Natural killer cell (primary cell): ENCODE data around the gene ZNF780A. TPM values are rescaled to one million over a fixed set of nuclear protein-coding genes. Genes with fewer than 3 reads are reported as not detected.
"Not testable (repeated sequence)": the region's sequence is repeated elsewhere in the genome, so short reads cannot be mapped to it uniquely, and the experiment has no call there.

Experiments
- ATAC-seq, 3 donors: fragments of 150-1000 bp in 2 of 3; fragments of 200-7000 bp in 1 of 3; cut with Tn5 transposase; 1 replicate in 1 of 3; 2 replicates in 2 of 3; pipeline ENCODE4 v1.10.0; 2021; ENCODE audit warnings: mild to moderate bottlenecking in 2 of 3, moderate library complexity in 2 of 3
- DNase-seq, 2 donors: peaks; one replicate each; pipeline versions ENCODE4 v3.0.0 to v3.0.0-alpha.2; 2013 to 2021; ENCODE audit warnings: mixed read lengths in 1 of 2
- H3K27ac ChIP-seq: one replicate; pipeline ENCODE4 v1.5.1; 2013; ENCODE audit warnings: mild to moderate bottlenecking, low read length
- H3K27me3 ChIP-seq: one replicate; pipeline ENCODE4 v1.6.1; 2013; ENCODE audit warnings: low read length; ENCODE audit not compliant: control insufficient read depth, insufficient read depth
- H3K36me3 ChIP-seq: one replicate; pipeline ENCODE4 v1.6.1; 2013; ENCODE audit warnings: low read length; ENCODE audit not compliant: control insufficient read depth, insufficient read depth
- H3K4me1 ChIP-seq: one replicate; pipeline ENCODE4 v1.6.1; 2013; ENCODE audit warnings: low read length; ENCODE audit not compliant: control insufficient read depth, insufficient read depth
- H3K4me3 ChIP-seq: one replicate; pipeline ENCODE4 v1.5.1; 2013; ENCODE audit warnings: low read length
- H3K9me3 ChIP-seq: one replicate; pipeline ENCODE4 v1.6.1; 2013; ENCODE audit warnings: low read length; ENCODE audit not compliant: control insufficient read depth, insufficient read depth
- H3K27ac Mint-ChIP-seq, 2 donors: one replicate each; pipeline ENCODE4 v1.8.0; 2022; ENCODE audit warnings: mild to moderate bottlenecking in 2 of 2, mixed read lengths in 2 of 2, moderate library complexity in 1 of 2
- H3K27me3 Mint-ChIP-seq, 2 donors: one replicate each; pipeline ENCODE4 v1.8.0; 2022; ENCODE audit warnings: low read depth in 2 of 2, mixed read lengths in 2 of 2
- H3K36me3 Mint-ChIP-seq: one replicate; pipeline ENCODE4 v1.8.0; 2022; ENCODE audit warnings: mixed read lengths
- H3K4me1 Mint-ChIP-seq, 2 donors: one replicate each; pipeline ENCODE4 v1.8.0; 2022; ENCODE audit warnings: mixed read lengths in 2 of 2
- H3K4me3 Mint-ChIP-seq: one replicate; pipeline ENCODE4 v1.8.0; 2022; ENCODE audit warnings: mild to moderate bottlenecking, moderate library complexity, mixed read lengths
- H3K9me3 Mint-ChIP-seq, 2 donors: one replicate each; pipeline ENCODE4 v1.8.0; 2022; ENCODE audit warnings: mixed read lengths in 2 of 2
- WGBS: methylation state at CpG from one replicate; pipeline ENCODE4 v1.1.7; 2013; ENCODE audit warnings: missing lambda C conversion rate; ENCODE audit not compliant: insufficient coverage; 5-methylcytosine and 5-hydroxymethylcytosine counted together
- intact Hi-C: fragments of 100-400 bp; cut with micrococcal nuclease; formaldehyde crosslinking; loops from one replicate; pipeline ENCODE4 v1.14.2; 2022
- total RNA-seq, 4 donors: library from RNA; stranded (reverse); fragments of 120-200 nt in 1 of 4; gene quantifications; one replicate each; pipeline versions ENCODE4 v1.2.3 to v1.2.4, GENCODE V29; 2013 to 2022
- TF ChIP-seq, protein P1 (sequence below): fragments of 200-600 bp; IDR thresholded peaks from one replicate; pipeline ENCODE4 v1.8.0; 2022; ENCODE audit warnings: antibody characterized with exemption

The ZNF780A gene
- total RNA-seq, 3 donors from 2014 or later (not counting 1 experiment from before 2014, with no cell fraction given) = 15.1 to 17.0 (median 16.0) TPM

DNA sequence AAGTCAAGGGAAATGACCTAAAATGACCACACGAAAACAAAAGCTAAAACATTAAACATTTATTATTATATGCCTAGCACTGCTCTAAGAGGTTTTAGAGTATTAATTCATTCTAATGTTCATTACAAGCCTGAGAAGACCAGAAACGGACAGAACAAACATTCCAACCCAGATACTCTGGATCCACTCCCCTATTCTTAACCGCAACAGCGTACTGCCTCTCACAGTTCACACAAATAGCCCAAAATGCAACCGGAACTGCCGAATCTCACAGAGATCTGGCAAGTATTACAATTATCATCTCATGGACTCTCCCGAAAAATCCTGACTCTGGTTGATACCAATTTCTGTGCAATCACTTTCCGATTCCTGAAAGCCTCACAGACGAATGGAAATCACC, 36.1 kb downstream of the ZNF780A start:
- Mint-ChIP-seq H3K4me3 (peak overlapping the region; percentile 98), H3K27me3 (peaks cover 9 to 12% of the 10 kb centered on the region in 2 donors), H3K36me3 (peaks cover 11% of the 10 kb centered on the region), H3K27ac (peak overlapping the region in 1 of 2 donors; percentile 93), H3K4me1 (peaks cover 54 to 60% of the 10 kb centered on the region in 2 donors), H3K9me3 (peaks cover 5 to 10% of the 10 kb centered on the region in 2 donors)
- H3K36me3 ChIP-seq = no peaks in the 10 kb centered on the region
- intact Hi-C loops = no loop called here
- peaks cover 13% of the 10 kb centered on the region for H3K4me1 ChIP-seq
- ATAC-seq (no peak), DNase-seq (no peak)
- H3K4me3 ChIP-seq = no peak overlapping the region
- WGBS = 97% methylated on average over 8 of the region's 9 CpGs
- peaks cover 2% of the 10 kb centered on the region for H3K9me3 ChIP-seq
- peaks cover 4% of the 10 kb centered on the region for H3K27me3 ChIP-seq
- H3K27ac ChIP-seq = no peak overlapping the region
- TF ChIP-seq, protein P1, sequence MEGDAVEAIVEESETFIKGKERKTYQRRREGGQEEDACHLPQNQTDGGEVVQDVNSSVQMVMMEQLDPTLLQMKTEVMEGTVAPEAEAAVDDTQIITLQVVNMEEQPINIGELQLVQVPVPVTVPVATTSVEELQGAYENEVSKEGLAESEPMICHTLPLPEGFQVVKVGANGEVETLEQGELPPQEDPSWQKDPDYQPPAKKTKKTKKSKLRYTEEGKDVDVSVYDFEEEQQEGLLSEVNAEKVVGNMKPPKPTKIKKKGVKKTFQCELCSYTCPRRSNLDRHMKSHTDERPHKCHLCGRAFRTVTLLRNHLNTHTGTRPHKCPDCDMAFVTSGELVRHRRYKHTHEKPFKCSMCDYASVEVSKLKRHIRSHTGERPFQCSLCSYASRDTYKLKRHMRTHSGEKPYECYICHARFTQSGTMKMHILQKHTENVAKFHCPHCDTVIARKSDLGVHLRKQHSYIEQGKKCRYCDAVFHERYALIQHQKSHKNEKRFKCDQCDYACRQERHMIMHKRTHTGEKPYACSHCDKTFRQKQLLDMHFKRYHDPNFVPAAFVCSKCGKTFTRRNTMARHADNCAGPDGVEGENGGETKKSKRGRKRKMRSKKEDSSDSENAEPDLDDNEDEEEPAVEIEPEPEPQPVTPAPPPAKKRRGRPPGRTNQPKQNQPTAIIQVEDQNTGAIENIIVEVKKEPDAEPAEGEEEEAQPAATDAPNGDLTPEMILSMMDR = no peak

GRCh38 chr19:40053491-40053890, 37.3 kb downstream of the ZNF780A start:
- Histone ChIP-seq H3K4me1 (peaks cover 13% of the 10 kb centered on the region), H3K36me3 (peaks cover 8% of the 10 kb centered on the region), H3K27me3 (no peaks in the 10 kb centered on the region), H3K27ac (no peak overlapping the region), H3K9me3 (no peaks in the 10 kb centered on the region), H3K4me3 (no peak overlapping the region)
- ATAC-seq (no peak), DNase-seq (no peak)
- H3K4me3 Mint-ChIP-seq = peak overlapping the region; percentile 49
- peaks cover 61 to 67% of the 10 kb centered on the region in 2 donors for H3K4me1 Mint-ChIP-seq
- peaks cover 4% of the 10 kb centered on the region for H3K36me3 Mint-ChIP-seq
- TF ChIP-seq, protein P1 = no peak
- H3K27me3 Mint-ChIP-seq = peaks cover 0 to 1% of the 10 kb centered on the region in 2 donors
- intact Hi-C loops = no loop called here
- H3K9me3 Mint-ChIP-seq = no peaks in the 10 kb centered on the region
- WGBS = 98% methylated on average over 2 of the region's 2 CpGs
- peak overlapping the region in 1 of 2 donors; percentile 46 for H3K27ac Mint-ChIP-seq

DNA sequence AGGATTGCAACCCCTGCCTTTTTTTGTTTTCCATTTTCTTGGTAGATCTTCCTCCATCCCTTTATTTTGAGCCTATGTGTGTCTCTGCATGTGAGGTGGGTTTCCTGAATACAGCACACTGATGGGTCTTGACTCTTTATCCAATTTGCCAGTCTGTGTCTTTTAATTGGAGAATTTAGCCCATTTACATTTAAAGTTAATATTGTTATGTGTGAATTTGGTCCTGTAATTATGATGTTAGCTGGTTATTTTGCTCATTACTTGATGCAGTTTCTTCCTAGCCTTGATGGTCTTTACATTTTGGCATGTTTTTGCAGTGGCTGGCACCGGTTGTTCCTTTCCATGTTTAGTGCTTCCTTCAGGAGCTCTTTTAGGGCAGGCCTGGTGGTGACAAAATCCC, 49.0 kb downstream of the ZNF780A start:
- DNase-seq, H3K4me3 ChIP-seq, intact Hi-C loops, H3K4me1 Mint-ChIP-seq, ATAC-seq, H3K27ac Mint-ChIP-seq, H3K27me3 ChIP-seq, H3K27ac ChIP-seq, H3K27me3 Mint-ChIP-seq, H3K4me1 ChIP-seq, H3K4me3 Mint-ChIP-seq: not testable (repeated sequence)
- peaks cover 31% of the 10 kb centered on the region for H3K36me3 ChIP-seq
- peaks cover 45% of the 10 kb centered on the region for H3K36me3 Mint-ChIP-seq
- peaks cover 11% of the 10 kb centered on the region for H3K9me3 ChIP-seq
- WGBS = 86% methylated on average over 1 of the region's 1 CpG
- peaks cover 9 to 19% of the 10 kb centered on the region in 2 donors for H3K9me3 Mint-ChIP-seq

GRCh38 chr19:40038047-40038446, 52.7 kb downstream of the ZNF780A start:
- ATAC-seq = not testable (repeated sequence)
- H3K36me3 Mint-ChIP-seq = peaks cover 41% of the 10 kb centered on the region
- no CpG with 5 or more reads among the region's 3 CpGs for WGBS

More at GRCh38 chr19:40038047-40038446, 52.7 kb downstream of the ZNF780A start:
- intact Hi-C loops, H3K27me3 Mint-ChIP-seq, H3K4me3 Mint-ChIP-seq, H3K27me3 ChIP-seq, H3K27ac Mint-ChIP-seq, H3K4me1 Mint-ChIP-seq, H3K27ac ChIP-seq, DNase-seq, H3K4me3 ChIP-seq, H3K4me1 ChIP-seq, H3K36me3 ChIP-seq: not testable (repeated sequence)
- peaks cover 5 to 18% of the 10 kb centered on the region in 2 donors for H3K9me3 Mint-ChIP-seq
- H3K9me3 ChIP-seq = peaks cover 22% of the 10 kb centered on the region
